Measurements from ENCODE around the gene LAPTM5.
A peak's percentile ranks its signal among the peaks of the same experiment; 100 is the strongest.
"Not testable (repeated sequence)": the region's sequence is repeated elsewhere in the genome, so short reads cannot be mapped to it uniquely, and the experiment has no call there.

Gene LAPTM5, protein sequence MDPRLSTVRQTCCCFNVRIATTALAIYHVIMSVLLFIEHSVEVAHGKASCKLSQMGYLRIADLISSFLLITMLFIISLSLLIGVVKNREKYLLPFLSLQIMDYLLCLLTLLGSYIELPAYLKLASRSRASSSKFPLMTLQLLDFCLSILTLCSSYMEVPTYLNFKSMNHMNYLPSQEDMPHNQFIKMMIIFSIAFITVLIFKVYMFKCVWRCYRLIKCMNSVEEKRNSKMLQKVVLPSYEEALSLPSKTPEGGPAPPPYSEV

DNA sequence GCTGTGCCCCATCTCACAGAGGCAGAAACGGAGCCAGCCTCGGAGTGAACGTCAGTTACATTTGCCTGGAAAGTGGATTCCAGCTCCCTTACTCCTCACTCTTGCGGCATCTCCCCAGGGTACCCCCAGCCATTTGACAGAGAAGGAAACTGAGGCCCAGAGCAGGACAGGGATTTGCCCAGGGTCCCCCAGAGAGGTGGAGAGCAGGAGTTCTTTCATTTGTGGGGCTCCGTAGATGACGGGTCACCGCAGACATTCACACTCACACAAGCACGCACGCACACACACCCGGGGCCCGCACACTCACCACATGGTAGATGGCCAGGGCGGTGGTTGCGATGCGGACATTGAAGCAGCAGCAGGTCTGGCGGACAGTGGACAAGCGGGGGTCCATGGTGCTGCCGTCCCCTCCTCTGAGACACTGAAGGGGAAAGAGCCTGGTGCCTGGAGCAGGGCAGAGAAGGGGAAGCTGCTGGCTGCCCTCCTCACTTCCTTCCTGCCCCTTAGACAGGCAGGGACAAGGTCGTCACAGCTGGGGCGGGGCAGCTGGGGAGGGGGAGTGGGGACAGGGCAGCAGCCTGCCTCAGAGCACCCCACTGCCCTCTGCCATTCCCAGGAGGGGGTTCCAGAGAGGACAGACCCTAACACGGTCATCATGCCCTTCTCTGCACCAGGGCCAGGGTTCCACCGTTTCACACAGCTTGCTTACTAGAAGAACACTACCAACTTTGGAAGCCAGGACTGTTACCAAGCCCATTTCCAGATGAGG lies at the start of gene LAPTM5:
Gene LAPTM5, minus strand, starts transcription at position 423 of the 769 bp plus-strand sequence. Its CDS starts 29 bp downstream, at position 394.
- no peak for DNase-seq

DNA sequence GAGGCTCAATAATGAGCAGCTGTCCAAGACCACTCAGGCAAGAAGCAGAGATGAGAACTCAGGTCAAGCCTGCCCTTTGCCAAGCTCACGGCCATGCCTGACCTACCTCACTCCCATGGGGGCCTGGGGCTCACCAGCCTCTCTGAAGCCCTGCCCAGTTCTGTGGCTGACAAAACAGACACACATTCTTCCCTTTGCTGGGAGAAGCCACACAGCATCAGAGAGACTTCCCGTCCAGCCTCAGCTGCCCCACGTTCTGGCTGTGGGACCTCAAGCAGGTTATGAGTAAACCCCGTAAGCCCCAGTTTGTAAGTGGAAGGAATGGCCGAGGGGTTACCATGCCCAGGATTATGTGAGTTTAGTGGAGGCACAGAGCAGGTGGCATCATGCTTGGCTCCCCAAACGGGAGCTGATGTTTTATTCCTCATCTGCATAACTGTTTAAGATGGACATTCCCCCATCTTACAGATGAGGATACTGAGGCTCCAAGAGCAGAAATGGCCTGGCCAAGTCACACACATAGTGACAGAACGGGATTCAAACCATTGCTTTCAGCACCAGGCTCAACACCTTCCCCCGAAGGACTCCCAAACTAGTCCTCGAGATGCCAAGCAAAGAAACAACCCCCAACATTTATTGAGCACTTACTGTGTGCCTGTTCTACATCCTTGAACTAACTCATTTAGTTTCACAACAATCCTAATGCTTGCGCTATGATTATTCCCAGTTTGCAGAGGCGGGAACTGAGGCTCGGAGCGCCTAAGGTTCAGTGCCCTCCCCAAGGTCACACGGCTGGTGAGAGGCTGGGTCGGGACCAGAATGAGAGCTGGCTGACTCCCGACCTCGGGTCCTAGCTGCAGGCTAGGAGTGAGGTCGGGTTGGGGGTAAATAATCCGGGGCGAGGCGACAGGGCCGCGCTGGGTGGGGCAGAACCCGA lies 49.1 kb upstream of the LAPTM5 start:
- no peak for DNase-seq

DNA sequence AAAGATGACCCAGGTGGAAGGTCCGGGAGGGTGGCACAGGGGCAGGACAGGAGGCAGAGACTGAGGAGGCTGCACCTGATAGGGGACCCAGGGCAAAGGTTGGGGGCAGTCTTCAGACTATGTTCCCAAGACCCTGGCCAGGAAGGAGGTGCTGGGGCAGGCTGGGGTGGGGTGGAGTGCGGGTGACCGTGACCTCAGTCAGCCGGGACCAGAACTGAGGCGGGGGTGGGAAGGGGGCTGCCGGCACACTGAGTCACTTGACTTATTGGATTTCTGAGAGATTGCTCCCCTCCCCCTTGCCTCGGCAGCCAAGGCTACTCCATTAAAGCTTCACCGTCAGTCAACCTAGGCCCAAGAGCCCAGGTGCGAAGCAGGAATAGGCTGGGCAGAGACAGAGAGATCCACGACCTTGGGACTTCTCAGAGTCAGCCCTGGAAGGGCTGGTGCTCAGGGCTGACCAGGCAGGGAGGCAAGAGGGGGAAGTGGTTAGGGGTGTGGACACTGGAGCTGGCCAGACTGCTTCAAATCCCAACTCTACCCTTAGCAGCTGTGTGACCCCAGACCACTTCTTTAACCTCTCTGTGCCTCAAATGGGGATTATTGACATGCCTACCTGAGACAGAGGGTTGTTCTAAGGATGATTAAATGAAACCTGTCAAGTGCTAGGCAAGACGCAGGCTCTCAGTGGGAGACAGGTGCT lies 47.9 kb upstream of the LAPTM5 start:
- no peak for DNase-seq

DNA sequence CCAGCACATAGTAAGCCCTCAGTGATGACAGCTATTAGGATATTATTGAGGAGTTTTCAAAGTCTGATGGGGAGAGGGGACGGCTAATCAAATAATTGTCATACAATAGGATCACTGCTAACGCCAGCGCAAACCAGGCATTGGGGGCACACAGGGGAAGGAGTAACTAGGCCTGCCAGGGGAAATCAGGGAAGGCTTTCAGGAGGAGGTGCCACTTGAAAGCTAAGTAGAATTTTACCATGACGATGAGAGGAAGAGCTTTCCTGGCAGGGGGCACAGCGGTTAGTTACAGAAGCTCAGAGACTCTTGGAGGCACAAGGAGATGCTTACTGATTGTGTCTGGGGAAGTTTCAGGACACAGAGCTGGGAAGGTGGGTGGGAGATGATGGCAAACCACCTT lies 47.2 kb upstream of the LAPTM5 start:
- no peak for DNase-seq

DNA sequence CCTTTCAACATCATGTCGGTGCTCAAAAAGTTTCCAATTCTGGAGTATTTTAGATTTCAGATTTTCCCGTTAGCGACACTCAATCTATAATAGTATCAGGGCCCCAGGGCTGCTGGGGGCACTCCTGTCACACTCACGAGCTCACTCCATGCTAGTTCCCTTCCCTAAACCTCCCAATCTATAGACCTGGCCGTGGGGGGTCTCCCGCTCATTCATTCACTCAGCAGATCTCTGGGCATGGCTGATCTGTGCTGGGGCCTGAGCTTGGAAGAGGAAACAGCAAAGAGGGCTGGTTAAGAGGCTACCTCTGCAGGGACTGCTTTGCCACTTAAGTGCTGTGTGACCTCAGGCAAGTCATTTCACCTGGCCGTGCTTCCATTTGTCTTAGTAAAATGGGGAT lies 46.8 kb upstream of the LAPTM5 start:
- DNase-seq, result no peak

DNA sequence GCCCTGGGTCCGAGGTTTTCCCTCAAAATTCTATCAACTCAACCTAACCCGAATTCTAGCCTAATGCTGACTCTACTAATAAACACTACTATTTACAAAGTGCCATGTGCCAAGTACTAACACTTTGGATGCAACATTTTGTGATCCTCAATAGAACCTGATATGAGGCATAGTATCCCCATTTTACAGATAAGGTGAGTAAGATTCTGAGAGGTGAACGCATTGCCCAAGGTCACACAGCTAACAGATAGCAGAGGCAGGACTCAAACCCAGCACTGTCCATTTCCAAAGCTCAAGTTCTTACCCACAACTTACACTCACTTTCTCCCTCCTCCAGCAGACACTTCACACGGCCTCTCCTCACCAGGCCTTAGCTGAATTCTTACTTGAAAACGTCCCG lies 46.0 kb upstream of the LAPTM5 start:
- DNase-seq, result no peak

DNA sequence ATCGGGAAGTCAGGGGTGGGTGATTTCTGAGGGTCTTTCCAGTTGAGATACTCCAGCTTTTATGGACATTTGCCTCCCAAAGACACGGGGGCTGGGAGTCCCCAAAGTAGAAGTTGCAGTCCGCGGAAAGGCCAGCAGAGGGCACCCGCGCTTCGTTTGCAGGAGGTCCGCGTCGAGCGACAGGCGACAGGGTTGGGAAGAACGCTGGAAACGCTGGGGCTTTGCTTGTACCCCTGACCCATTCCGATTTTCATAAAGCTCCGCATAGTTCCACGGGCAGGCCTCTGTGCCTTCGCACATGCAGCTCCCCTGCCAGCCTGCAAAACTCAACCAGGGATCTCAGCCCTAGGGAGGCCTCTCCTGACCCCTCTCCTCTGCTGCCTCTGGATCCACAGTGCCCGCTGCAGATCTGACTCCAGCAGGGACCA lies 44.2 kb upstream of the LAPTM5 start:
- peak; percentile 4 for DNase-seq

DNA sequence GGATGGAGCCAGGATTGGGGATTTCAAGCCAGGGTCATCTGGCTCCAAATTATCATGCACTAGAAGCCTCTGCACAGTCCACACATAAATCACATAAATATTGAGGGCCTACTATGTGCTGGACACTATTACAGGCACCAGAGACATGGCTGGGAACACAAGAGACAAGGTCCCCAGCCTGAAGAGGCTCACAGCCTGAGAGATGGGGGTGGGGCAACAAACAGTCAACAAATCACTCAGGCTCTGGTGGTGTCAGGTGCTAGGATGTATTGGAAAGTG lies 41.6 kb upstream of the LAPTM5 start:
- DNase-seq, result no peak

DNA sequence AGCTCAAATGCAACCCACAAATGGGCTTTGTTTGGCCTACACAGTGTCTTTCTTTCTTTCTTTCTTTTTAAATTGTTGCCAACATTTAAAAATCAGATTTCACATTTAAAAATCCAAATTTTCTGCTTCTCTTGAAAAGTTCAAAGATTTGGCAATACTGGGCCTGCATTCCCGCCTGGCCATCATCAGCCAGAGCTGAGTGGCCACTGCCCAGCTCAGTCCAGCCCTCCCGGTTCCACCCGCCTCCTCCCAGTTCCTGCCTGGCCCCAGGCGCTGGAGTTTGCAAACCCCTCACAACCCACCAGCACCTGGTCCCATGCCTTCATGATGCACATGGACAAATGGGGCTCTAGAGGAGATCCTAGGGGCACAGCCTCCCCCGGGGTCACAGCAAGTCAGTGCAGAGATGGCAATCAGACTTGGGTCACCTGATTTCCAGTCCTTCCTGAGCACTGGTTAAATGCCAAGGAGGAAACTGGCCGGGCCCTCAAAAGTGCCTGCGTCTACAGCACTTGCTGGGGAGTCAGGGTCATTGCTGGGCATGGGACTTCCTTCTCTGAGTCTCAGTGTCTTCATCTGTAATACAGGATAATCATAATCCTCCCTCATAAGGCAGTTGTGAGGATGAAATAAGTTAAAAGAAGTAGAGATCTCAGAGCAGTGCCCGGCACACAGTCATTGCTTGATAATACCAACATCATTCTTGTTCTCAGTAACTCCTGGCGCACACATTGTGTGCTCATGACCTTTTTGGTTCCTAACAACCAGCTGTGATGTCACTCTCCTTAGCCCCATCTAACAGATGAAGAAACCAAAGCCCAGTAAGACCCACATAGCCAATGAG lies 41.0 kb upstream of the LAPTM5 start:
- DNase-seq, result no peak

DNA sequence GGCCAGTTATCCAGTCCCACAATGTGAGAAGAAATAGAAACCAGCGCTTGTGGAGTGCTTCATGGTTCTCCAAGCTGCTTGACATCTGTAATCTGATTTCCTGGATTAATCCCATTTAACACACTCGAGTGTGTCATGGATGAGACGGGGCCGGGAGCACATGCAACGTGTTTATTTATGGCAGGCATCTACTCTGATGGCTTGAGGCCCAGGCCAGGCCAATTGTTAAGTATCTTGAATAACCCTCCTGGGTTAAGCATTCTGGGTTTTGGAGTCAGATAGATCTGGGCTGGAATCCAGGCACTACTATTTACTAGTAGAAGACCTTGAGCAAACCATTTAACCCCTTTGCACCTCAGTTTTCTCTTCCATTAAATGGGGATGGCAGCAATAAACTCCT lies 37.5 kb upstream of the LAPTM5 start:
- DNase-seq, result no peak

DNA sequence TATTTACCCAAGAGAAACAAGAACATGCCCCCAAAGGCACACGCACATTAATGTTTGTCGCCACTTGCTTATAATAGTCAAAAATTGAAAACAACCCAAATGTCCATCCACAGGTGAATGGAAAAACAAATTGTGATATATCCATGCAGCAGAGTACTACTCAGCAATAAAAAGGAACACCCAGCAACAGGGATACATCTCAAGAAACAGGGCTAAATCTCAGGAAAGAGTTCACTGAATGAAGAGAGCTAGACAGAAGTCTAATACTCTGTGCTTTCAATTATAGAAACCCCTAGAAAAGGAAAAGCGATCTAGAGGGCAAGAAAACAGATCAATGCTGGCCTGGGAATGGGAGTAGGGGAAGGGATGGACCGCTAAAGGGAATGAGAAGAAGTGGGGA lies 36.7 kb upstream of the LAPTM5 start:
- DNase-seq, result no peak

DNA sequence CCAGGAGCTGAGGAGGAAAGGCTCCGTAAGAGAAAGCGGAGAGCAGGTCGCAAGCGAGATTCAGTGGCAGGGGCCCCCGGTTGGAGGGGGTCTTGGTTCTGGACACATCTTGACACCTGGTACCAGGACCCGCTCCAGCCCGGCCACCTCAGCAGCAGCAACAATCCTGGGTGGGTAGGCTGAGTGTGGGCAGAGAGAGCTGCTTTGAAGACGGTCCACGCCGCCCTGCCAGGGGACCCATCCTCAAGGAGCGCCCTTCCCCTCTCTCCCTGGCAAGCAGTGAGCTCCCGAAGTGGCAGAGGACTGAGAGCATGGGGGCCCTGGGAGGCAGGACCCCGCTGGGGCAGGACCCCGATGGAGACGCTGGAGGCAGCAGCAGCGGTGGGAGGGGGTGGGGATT lies 35.6 kb upstream of the LAPTM5 start:
- no peak for DNase-seq

DNA sequence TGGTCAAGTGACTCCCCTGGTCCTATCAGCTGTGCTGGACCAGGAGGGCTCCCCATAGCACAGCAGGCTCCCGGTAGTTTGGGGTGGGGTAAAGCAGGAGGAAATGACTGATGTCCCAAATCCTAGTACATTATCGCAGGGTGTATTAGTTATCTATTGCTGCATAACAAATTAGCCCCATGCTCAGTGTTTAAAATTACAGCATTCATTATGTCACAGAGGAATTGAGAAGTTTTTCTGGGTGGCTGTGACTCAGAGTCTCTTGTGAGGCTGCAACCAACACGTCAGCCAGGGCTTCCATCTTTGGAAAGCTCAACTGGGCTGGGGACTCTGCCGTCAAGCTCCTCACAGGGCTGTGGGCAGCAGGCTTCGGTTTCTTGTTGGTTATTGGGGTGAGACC lies 34.3 kb upstream of the LAPTM5 start:
- no peak for DNase-seq

DNA sequence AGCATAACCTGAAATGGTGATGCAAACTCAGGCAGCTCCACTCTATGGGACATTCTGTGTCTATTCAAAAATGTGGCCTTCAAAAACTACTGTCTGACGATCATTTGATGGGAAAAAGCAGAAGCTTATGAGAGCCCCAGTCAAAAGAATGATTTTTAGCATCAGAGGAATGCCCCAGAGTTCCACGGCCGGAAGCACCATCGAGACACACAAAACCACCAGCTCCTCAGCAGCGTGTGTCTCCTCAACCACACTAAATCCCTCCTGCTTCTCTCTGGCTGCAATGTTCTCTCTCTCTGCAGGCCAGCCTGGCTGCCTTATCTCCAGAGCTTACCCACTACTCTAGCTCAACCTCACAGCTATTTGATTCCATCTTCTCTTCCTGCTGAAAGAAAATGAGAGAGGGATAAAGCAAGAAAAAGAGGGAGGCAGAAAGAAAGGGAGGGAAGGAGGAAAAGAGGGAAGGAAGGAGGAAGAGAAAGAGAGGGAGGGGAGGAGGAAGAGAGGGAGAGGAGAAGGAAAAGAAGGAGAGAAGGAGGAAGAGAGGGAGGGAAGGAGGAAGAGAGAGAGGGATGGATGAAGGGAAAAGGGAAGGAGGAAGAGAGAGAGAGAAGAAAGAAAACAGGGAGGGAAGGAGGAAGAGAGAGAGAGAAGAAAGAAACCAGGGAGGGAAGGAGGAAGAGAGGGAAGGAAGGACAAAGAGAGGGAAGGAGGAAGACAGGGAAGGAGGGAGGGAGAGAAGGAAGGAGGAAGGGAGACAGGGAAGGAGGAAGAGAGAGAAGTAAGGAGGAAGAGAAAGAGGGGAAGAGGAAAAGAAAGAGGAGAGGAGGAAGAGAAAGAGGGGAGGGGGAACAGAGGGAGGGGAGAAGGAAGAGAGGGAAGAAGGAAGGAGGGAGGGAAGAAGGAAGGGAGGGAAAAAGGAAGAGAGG lies 33.5 kb upstream of the LAPTM5 start:
- no peak for DNase-seq

DNA sequence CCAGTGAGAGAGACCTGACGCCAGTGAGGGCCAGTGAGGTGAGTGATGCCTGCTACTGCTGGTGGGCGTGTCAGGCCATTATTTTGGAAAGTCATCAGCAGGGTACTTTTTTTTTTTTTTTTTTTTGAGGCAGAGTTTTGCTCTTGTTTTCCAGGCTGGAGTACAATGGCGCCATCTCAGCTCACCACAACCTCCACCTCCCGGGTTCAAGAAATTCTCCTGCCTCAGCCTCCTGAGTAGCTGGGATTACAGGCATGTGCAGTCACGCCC lies 32.6 kb upstream of the LAPTM5 start:
- DNase-seq, result not testable (repeated sequence)

DNA sequence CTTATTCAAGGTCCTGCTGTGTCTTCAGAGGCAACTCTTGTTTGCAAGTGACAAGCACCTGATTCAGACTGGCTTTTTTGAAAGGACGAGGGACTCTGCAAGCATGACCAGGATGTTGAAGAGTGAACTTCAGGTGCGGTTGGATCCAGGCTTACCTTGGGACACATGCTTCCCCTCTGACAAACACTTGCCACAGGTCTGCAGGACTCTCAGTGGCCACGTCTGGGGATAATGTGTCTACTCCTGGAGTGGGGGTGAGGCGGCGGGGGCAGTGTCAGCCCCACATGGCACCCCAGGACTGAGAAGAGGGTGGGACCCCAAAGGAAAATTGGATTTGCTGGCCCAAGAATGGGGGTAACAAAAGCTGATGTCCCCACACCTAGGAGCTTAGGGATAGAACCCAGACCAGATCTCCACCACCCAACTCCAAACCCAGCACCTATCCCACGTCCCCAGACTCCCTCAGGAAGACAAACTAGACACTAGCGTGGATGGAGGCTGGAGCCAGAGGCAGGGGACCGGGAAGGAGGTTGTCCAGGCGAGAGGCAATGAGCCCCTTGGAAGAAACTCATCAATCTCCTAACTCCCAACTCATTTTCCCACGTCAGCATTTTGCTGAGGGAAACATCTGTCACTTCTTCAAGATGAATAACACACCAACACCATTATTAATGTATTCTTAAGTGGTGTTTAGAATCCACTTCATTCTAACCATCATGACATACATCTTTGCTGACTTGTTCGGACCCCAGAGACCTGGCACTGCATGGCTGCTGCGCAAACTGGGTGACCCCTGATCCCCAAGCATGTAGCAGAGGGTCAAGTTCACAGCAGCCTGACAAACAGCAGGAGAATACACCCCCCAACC lies 32.0 kb upstream of the LAPTM5 start:
- no peak for DNase-seq

DNA sequence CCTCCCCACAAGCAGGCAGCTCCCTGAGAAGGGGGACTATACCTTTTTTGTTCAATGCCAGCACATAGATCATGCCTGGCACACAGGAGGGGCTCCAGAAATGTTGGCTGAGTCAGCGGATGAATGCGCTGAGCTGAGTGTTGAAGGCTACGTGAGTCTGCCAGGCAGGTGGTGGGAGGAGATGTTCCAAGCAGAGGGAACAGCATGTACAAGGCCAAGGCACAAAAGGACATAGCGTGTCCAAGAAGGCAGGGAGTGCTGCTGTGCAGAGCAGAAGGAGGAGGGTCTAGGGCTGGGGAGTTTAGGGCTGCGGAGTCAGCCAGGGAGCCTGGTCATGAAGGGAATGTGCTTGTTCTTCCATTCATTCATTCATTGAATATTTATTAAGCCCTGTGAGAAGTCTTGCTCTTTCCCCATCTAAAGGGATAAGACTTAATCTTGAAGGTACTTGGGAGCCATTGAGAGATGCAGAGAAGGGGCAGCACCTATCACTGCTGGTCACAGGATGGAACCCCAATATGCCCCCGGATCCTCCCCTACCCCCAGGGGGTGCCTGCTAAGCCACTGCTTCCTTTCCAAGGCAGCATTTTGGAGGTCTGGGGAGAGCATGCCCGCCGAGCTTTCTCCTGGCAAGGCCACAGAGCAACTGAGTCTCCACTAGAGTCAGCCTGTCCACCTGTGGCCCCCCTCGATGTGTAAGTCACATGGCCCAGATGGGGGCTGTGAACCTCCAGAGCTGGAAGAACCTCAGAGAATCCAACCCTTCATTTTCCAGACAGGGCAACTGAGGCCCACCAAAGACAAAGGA lies 31.2 kb upstream of the LAPTM5 start:
- no peak for DNase-seq

DNA sequence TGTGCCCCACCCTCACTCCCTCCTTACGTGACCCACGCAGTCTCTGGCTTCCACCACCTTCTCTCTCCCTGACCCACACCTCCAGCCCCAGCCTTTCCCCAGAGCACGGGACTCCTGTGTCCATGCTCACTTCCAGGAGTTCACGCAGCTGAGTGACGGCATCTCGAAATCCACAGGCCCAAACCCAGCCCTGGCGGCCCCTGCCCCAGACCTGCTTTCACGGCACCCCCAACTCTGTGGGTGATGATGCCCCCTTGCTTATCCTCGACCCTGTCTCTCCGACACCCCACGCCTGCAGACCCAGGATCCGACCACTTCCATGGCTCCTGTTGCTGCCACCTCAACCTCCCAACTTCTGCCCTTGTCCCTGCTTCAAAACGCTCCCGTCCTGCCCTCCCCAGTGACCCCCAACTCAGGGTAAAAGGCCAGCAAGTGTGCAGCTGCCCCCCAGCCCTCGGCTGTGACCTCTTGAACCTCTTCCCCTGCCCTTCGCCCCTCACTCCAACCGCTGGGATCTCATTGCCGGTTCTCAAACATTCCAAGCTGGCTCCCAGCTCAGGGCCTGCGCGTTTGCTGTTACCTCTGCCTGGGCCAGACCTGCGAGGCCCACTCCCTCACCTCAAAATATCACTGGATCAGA lies 30.4 kb upstream of the LAPTM5 start:
- no peak for DNase-seq

DNA sequence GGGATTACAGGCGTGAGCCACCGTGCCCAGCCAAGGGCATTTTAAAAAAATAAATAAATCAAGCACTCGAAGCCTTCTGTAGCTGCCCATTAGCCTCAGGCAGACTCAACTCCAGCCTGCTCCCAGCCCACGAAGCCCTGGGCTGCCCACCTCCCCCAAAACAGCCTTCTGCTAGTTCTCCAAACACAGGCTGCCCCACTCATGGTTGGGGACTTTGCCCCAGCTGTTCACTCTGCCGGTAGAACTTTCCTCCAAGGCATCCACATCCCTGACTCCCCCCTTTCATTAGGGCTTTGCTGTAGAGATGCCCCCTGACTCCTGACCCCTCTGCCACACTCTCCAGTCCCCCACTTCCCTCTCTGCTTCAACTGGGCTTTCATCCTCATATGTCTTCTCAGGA lies 29.7 kb upstream of the LAPTM5 start:
- DNase-seq, result no peak

Measured in NCI-H2081 treated with DMSO at 0.1 percent for 48 hours (cell line).